Upper lobe of left lung (tissue), 4 donors: ENCODE data around the gene TRIM37.
"Not testable (repeated sequence)": the region's sequence is repeated elsewhere in the genome, so short reads cannot be mapped to it uniquely, and the experiment has no call there.

Source experiments
- EP300 ChIP-seq, 4 donors: sonication (generic); formaldehyde crosslinking; IDR thresholded peaks; one replicate each; pipeline ENCODE4 v1.5.1; 2017; ENCODE audit warnings: antibody characterized with exemption in 4 of 4, control low read depth in 2 of 4
- POLR2A ChIP-seq, 4 donors: fragments of 450-650 bp; IDR thresholded peaks; one replicate each; pipeline ENCODE4 v1.5.1; 2016 to 2017; ENCODE audit warnings: antibody characterized with exemption in 4 of 4, mild to moderate bottlenecking in 2 of 4
- TF ChIP-seq, protein P1 (sequence below), 6 experiments: fragments of 450-650 bp in 4 of 6; fragments of 200-600 bp in 2 of 6; sonication (generic) in 2 of 6; IDR thresholded peaks; one replicate each; pipeline ENCODE4 v1.5.1; 2016 to 2019; ENCODE audit warnings: antibody characterized with exemption in 6 of 6

DNA sequence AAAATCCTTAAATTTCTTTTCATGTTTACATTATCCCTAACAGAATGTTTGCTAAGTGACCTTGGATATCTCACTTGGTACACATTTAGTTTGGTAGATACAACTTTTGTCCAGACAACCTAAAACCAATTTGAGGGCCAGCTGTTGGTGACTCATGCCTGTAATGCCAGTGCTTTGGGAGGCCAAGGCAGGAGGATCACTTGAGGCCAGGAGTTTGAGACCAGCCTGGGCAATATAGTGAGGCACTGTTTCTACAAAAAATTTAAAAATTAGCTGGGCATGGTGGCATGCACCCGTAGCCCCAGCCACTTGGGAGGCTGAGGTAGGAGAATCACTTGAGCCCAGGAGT lies 149.0 kb downstream of the TRIM37 start:
- TF ChIP-seq EP300, POLR2A (IDR thresholded peaks at IDR 0.05): not testable (repeated sequence)
- TF ChIP-seq, protein P1, sequence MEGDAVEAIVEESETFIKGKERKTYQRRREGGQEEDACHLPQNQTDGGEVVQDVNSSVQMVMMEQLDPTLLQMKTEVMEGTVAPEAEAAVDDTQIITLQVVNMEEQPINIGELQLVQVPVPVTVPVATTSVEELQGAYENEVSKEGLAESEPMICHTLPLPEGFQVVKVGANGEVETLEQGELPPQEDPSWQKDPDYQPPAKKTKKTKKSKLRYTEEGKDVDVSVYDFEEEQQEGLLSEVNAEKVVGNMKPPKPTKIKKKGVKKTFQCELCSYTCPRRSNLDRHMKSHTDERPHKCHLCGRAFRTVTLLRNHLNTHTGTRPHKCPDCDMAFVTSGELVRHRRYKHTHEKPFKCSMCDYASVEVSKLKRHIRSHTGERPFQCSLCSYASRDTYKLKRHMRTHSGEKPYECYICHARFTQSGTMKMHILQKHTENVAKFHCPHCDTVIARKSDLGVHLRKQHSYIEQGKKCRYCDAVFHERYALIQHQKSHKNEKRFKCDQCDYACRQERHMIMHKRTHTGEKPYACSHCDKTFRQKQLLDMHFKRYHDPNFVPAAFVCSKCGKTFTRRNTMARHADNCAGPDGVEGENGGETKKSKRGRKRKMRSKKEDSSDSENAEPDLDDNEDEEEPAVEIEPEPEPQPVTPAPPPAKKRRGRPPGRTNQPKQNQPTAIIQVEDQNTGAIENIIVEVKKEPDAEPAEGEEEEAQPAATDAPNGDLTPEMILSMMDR (IDR thresholded peaks at IDR 0.05): not testable (repeated sequence)
